Measurements from ENCODE around the gene PRKAG2.

- TF ChIP-seq EZH2phosphoT487 (IDR thresholded peaks at IDR 0.05; ENCODE audit: insufficient read depth, low read depth) (no peak), EZH2 (IDR thresholded peaks at IDR 0.05; ENCODE audit: insufficient read depth, poor library complexity, severe bottlenecking) (no peak)
Measured at GRCh38 chr7:151793991-151794507, 82.9 kb downstream of the PRKAG2 start.
